ENCODE measurements around the gene ZFYVE9. TPM values are rescaled to one million over a fixed set of nuclear protein-coding genes. Genes with fewer than 3 reads are reported as not detected.

The ZFYVE9 gene
- total RNA-seq, 1 experiment from 2014 or later = 14.2 TPM

DNA sequence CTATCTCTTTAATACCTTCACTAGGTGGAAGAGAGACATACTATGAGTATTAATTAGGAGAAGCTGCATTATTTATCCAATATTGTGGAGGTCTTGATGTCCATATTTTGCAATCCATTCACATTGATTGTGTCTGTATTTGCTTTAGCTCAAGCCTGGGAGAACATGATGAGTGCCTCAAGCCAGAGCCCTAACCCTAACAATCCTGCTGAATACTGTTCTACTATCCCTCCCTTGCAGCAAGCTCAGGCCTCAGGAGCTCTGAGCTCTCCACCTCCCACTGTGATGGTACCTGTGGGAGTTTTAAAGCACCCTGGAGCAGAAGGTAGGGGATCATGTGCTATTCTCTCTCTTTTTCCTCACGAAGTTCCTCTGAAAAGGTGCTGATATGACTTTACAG, 124.6 kb downstream of the ZFYVE9 start:
- H3K9me3 ChIP-seq (ENCODE audit: control insufficient read depth in 1 of 2, insufficient read depth in 1 of 2, low read depth in 1 of 2, low read length in 2 of 2) = no peaks in the 10 kb centered on the region
- no peaks in the 10 kb centered on the region for H3K9me2 ChIP-seq (ENCODE audit: insufficient read depth)
- H3K27me3 ChIP-seq (ENCODE audit: insufficient read depth, low read length) = no peaks in the 10 kb centered on the region
- POLR2A ChIA-PET = no interaction called here
- DNase-seq (ENCODE audit: low read depth, low spot score) (no peak), ATAC-seq (no peak)
- RAD21 ChIA-PET (ENCODE audit: low non-redundant PET in 1 of 2, low total read pairs in 2 of 2, uncharacterized antibody in 2 of 2, unreplicated experiment in 2 of 2) = no interaction called here
- intact Hi-C loops (cut with micrococcal nuclease) = no loop called here
- no peak overlapping the region for H3K4me2 ChIP-seq (ENCODE audit: low read length)
- TF ChIP-seq EGR1 (IDR thresholded peaks at IDR 0.05; ENCODE audit: low read depth) (no peak), TCF7L2 (IDR thresholded peaks at IDR 0.05; ENCODE audit: borderline replicate concordance, extremely low read depth, insufficient read depth, insufficient read length) (no peak), ATF3 (IDR thresholded peaks at IDR 0.05) (no peak), YY1 (IDR thresholded peaks at IDR 0.05; ENCODE audit: extremely low read depth, insufficient replicate concordance, low read depth, low read length) (no peak), FOSL1 (IDR thresholded peaks at IDR 0.05; ENCODE audit: low read depth) (no peak), RAD21 (IDR thresholded peaks at IDR 0.05; ENCODE audit: low read depth) (no peak), POLR2A (IDR thresholded peaks at IDR 0.05; ENCODE audit: borderline replicate concordance, extremely low read depth, insufficient read depth, insufficient read length) (no peak), POLR2AphosphoS5 (IDR thresholded peaks at IDR 0.05; ENCODE audit: low read depth, low read length) (no peak), SIN3A (IDR thresholded peaks at IDR 0.05; ENCODE audit: low read depth) (no peak), ZFX (IDR thresholded peaks at IDR 0.05) (no peak)
- TF ChIP-seq, protein P1, sequence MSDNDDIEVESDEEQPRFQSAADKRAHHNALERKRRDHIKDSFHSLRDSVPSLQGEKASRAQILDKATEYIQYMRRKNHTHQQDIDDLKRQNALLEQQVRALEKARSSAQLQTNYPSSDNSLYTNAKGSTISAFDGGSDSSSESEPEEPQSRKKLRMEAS (IDR thresholded peaks at IDR 0.05) = no peak
- H3K4me1 ChIP-seq (ENCODE audit: control insufficient read depth in 1 of 2, insufficient read depth in 2 of 2, low read length in 2 of 2) = no peaks in the 10 kb centered on the region
- H3K36me3 ChIP-seq (ENCODE audit: control insufficient read depth in 1 of 2, insufficient read depth in 2 of 2, low read length in 2 of 2) = no peaks in the 10 kb centered on the region
- no peak overlapping the region for H2AFZ ChIP-seq (ENCODE audit: low read depth, low read length, poor library complexity, severe bottlenecking)
- H3K9ac ChIP-seq (ENCODE audit: low read length) = no peak overlapping the region
- no peak overlapping the region for H3K4me3 ChIP-seq (replicated peaks in 1 of 2; ENCODE audit: low read depth in 1 of 2, low read length in 2 of 2)
- CTCF ChIA-PET = no interaction called here
- H4K20me1 ChIP-seq (ENCODE audit: insufficient read depth) = no peaks in the 10 kb centered on the region
- H3K27ac ChIP-seq (ENCODE audit: low read depth, low read length) = no peak overlapping the region
- BruUV-seq (replicated peaks) = no TSS peak
- no peaks in the 10 kb centered on the region for H3K79me2 ChIP-seq (ENCODE audit: insufficient read depth, low read length)

GRCh38 chr1:52268372-52268771, 126.5 kb downstream of the ZFYVE9 start:
- Histone ChIP-seq H2AFZ (ENCODE audit: low read depth, low read length, poor library complexity, severe bottlenecking) (no peak overlapping the region), H3K27me3 (ENCODE audit: insufficient read depth, low read length) (no peaks in the 10 kb centered on the region), H3K4me1 (ENCODE audit: control insufficient read depth in 1 of 2, insufficient read depth in 2 of 2, low read length in 2 of 2) (no peaks in the 10 kb centered on the region), H3K4me3 (replicated peaks in 1 of 2; ENCODE audit: low read depth in 1 of 2, low read length in 2 of 2) (no peak overlapping the region), H3K9ac (ENCODE audit: low read length) (no peak overlapping the region), H3K9me2 (ENCODE audit: insufficient read depth) (no peaks in the 10 kb centered on the region), H3K79me2 (ENCODE audit: insufficient read depth, low read length) (no peaks in the 10 kb centered on the region), H3K4me2 (ENCODE audit: low read length) (no peak overlapping the region), H3K27ac (ENCODE audit: low read depth, low read length) (no peak overlapping the region), H4K20me1 (ENCODE audit: insufficient read depth) (no peaks in the 10 kb centered on the region), H3K9me3 (ENCODE audit: control insufficient read depth in 1 of 2, insufficient read depth in 1 of 2, low read depth in 1 of 2, low read length in 2 of 2) (no peaks in the 10 kb centered on the region), H3K36me3 (ENCODE audit: control insufficient read depth in 1 of 2, insufficient read depth in 2 of 2, low read length in 2 of 2) (no peaks in the 10 kb centered on the region)
- TF ChIP-seq JUND (IDR thresholded peaks at IDR 0.05) (no peak), CEBPB (IDR thresholded peaks at IDR 0.05; ENCODE audit: low read depth) (no peak), REST (IDR thresholded peaks at IDR 0.05; ENCODE audit: low read depth) (no peak), EGR1 (IDR thresholded peaks at IDR 0.05; ENCODE audit: low read depth) (no peak), FOSL1 (IDR thresholded peaks at IDR 0.05; ENCODE audit: low read depth) (no peak), POLR2AphosphoS5 (IDR thresholded peaks at IDR 0.05; ENCODE audit: low read depth, low read length) (no peak), SRF (IDR thresholded peaks at IDR 0.05; ENCODE audit: low read depth) (no peak), CBX3 (IDR thresholded peaks at IDR 0.05; ENCODE audit: low read depth) (no peak)
- TF ChIP-seq, protein P2, sequence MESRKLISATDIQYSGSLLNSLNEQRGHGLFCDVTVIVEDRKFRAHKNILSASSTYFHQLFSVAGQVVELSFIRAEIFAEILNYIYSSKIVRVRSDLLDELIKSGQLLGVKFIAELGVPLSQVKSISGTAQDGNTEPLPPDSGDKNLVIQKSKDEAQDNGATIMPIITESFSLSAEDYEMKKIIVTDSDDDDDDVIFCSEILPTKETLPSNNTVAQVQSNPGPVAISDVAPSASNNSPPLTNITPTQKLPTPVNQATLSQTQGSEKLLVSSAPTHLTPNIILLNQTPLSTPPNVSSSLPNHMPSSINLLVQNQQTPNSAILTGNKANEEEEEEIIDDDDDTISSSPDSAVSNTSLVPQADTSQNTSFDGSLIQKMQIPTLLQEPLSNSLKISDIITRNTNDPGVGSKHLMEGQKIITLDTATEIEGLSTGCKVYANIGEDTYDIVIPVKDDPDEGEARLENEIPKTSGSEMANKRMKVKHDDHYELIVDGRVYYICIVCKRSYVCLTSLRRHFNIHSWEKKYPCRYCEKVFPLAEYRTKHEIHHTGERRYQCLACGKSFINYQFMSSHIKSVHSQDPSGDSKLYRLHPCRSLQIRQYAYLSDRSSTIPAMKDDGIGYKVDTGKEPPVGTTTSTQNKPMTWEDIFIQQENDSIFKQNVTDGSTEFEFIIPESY (IDR thresholded peaks at IDR 0.05; ENCODE audit: extremely low read depth, insufficient replicate concordance, low read length) = no peak
- DNase-seq (ENCODE audit: low read depth, low spot score) = no peak
- ATAC-seq = no peak
- ChIA-PET CTCF (no interaction called here), RAD21 (ENCODE audit: low non-redundant PET in 1 of 2, low total read pairs in 2 of 2, uncharacterized antibody in 2 of 2, unreplicated experiment in 2 of 2) (no interaction called here), POLR2A (no interaction called here)
- intact Hi-C loops (cut with micrococcal nuclease) = no loop called here
- BruUV-seq (replicated peaks) = no TSS peak

Data from HCT116 (cell line).